H7 (cell line): ENCODE results near the gene CRTAC1. TPM values are rescaled to one million over a fixed set of nuclear protein-coding genes. Genes with fewer than 3 reads are reported as not detected.

ENCODE experiments used
- DNase-seq: peaks from one replicate; pipeline ENCODE4 v3.0.0; 2012
- H3K27me3 ChIP-seq: 2 replicates; pipeline ENCODE4 v1.6.0; 2011; ENCODE audit warnings: mild to moderate bottlenecking, low read length; ENCODE audit not compliant: control insufficient read depth, insufficient read depth
- H3K36me3 ChIP-seq: replicated peaks from 2 replicates; pipeline ENCODE4 v1.5.1; 2011; ENCODE audit warnings: low read length; ENCODE audit not compliant: control insufficient read depth, insufficient read depth
- H3K4me3 ChIP-seq: 2 replicates; pipeline ENCODE4 v1.5.1; 2011; ENCODE audit warnings: low read depth, mild to moderate bottlenecking, control low read depth, low read length, moderate library complexity; ENCODE audit not compliant: insufficient read depth
- total RNA-seq: library from RNA; depleted of rRNA; stranded (reverse); fragments of >200 nt; shearing (Covaris generic); gene quantifications from 2 replicates; pipeline ENCODE4 v1.2.3, GENCODE V29; 2014

CRTAC1 gene
- total RNA-seq, 1 experiment from 2014 or later: 0.03 TPM

DNA sequence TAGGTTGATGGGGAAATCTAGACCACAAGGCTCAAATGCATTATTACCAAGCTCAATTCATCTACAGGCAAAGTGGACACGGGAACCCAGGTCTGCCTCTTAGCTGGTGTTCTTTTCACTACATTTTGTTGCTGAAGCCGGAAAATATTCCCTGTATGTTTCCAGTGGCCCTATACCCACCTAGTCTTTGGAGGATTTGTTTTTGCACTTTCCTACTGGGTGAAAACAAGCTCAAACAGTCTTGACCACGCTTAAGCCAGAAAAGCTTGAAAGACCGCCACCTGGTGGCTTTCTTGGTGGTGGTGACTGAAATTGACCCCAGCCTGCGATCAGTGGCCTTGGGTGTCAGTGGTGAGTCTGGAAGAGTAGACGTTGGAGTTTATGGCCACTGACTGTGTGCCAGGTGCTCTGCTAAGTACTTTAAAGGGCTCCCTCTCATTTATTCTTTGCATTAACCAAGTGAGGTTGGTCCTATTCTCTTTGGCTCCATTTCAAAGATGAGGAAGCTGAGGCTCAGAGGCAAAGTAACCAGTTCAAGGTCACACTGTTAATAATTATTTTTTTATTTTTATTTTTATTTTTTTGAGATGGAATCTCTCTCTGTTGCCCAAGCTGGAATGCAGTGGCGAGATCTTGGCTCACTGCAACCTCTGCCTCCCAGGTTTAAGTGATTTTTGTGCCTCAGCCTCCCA lies 11.1 kb upstream of the CRTAC1 start:
- no peak overlapping the region for H3K4me3 ChIP-seq
- DNase-seq: peak; percentile 76
- peaks cover 23% of the 10 kb centered on the region for H3K27me3 ChIP-seq
- H3K36me3 ChIP-seq: no peaks in the 10 kb centered on the region

DNA sequence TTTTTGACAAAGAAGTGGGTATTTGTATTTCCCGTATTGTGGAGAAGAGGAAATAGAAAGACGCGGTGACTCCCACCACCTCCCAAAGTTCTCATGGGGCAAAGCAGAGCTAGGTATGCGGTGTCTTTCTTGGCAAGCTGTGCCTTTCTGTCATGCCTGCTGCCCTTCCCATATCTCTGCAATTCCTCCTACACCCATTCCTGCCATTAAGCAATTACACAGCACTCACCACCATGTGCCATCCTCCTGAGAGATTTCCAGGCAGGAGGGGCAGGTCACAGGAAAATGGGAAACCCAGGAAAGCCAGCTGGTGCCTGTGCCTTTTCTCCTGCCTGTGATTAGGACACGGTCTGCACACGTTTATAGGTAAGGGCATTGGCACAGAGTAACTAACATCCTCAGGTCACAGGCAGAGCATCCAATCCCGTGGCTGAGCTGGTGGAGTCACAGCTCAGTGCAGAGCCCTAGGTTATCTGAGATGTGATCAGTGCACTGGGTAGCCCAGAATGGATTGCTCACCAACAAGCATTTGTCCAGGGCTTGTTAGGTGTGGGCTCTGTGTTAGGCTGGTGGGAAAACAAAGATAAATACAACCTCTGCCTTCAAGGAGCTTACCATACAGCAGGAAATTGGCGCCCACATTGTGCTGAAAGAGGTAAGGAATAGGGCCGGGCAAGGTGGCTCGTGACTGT lies 9.4 kb upstream of the CRTAC1 start:
- DNase-seq: no peak
- Histone ChIP-seq H3K27me3 (peaks cover 37% of the 10 kb centered on the region), H3K4me3 (no peak overlapping the region), H3K36me3 (no peaks in the 10 kb centered on the region)

DNA sequence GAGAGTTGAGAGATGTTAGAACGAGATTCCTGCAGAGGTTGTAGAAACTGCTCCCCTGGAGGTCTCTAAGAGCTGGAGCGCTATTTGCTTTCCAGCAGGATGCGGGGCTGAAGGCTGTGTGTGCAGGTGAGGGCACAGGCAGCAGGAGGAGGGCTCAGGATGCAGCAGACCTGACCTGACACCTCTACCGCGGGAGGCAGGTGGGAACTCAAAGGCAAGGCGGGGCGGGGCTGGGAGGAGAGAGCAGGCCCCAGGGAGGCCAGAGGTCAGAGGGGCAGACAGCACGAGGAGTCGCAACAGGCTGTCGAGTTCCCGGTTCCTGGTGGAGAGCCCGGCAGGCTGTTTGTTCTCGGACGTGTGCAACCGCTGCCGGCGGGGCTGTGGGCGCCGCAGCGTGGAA lies 7.9 kb upstream of the CRTAC1 start:
- DNase-seq: peak; percentile 87
- Histone ChIP-seq H3K4me3 (no peak overlapping the region), H3K27me3 (peaks cover 53% of the 10 kb centered on the region), H3K36me3 (no peaks in the 10 kb centered on the region)

DNA sequence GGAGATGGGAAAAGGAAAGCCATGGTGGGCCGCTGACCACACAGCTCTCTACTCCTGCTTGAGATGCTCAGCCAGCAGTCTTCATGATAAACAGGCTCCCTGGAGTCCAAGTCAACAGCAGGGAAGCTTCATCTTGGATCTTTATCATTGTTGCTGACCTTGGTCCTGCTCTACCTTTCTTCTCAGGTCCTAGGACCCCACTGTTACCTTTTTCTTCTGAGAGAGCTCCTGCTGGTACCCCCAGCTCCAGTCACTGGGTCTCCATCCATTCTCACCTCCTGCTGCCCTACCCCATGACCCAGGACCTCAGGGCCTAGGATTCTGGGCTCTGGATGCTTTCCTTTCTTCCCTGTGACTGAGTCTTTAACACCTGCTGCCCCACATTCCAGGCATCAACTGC lies 5.2 kb upstream of the CRTAC1 start:
- Histone ChIP-seq H3K4me3 (no peak overlapping the region), H3K36me3 (no peaks in the 10 kb centered on the region), H3K27me3 (peaks cover 76% of the 10 kb centered on the region)
- DNase-seq: no peak

DNA sequence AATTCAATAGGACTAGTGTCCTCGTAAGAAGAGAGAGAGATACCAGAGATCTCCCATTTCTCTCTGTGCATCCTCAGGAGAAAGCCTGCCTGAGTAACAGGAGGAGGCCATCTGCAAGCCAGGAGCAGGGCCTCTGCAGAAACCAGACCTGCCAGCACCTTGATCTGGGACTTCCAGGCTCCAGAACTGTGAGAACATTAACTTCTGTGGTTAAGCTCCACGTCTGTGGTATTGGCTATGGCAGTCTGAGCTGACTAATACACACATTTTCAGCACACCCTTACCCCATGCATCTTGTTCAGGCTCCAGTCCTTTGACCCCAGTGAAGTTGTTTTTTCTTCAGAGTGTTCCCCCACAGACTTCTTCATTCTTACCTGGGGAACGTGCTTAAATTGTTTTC lies 3.1 kb upstream of the CRTAC1 start:
- Histone ChIP-seq H3K4me3 (no peak overlapping the region), H3K27me3 (peaks cover 89% of the 10 kb centered on the region), H3K36me3 (no peaks in the 10 kb centered on the region)
- no peak for DNase-seq

DNA sequence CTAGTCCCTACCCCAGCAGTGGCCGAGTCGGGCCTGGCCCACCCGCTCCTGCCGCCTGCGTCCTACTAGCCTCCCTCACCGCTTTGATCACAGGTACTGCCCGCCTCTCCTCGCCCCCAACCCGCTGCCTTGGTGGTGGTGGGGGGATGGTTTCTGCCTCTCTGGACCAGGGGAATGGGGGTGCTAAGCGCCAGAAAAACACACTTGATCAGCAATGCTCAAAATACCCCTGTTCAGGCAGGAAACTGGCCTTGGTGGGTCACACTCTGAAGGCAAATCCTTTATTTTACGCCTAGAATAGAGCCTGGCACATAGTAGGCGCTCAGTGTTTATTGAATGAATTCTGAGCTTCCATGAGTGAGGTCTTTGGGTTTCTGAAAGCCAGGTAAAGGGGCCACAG lies 1.0 kb upstream of the CRTAC1 start:
- no peaks in the 10 kb centered on the region for H3K36me3 ChIP-seq
- peaks cover 76% of the 10 kb centered on the region for H3K27me3 ChIP-seq
- H3K4me3 ChIP-seq: peak overlapping the region; percentile 61; the same call in 1 of the 2 replicates
- DNase-seq: no peak

DNA sequence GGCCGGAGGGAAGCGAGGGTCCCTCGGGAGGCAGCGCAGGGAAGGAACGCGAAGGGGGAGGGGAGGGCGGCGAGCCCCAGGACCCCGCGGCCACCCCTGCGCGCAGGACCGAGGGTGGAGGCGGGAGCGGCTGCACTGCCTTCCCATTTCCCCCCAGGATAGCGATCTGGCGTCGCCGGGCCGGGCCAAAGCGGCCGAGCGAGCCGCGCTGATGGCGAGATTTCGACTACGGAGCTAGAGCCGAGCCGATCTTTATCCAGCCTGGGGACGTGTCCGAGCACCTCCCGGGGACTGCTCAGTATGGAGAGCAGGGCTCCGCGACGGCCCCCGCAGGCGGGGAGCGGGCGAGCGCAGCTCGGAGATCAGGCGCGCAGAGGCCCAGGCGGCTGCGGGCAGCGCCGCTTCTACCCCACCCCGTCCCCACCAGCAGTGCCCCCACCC lies 590 bp upstream of the CRTAC1 start:
- peak overlapping the region; percentile 61 for H3K4me3 ChIP-seq
- DNase-seq: peak; percentile 85

DNA sequence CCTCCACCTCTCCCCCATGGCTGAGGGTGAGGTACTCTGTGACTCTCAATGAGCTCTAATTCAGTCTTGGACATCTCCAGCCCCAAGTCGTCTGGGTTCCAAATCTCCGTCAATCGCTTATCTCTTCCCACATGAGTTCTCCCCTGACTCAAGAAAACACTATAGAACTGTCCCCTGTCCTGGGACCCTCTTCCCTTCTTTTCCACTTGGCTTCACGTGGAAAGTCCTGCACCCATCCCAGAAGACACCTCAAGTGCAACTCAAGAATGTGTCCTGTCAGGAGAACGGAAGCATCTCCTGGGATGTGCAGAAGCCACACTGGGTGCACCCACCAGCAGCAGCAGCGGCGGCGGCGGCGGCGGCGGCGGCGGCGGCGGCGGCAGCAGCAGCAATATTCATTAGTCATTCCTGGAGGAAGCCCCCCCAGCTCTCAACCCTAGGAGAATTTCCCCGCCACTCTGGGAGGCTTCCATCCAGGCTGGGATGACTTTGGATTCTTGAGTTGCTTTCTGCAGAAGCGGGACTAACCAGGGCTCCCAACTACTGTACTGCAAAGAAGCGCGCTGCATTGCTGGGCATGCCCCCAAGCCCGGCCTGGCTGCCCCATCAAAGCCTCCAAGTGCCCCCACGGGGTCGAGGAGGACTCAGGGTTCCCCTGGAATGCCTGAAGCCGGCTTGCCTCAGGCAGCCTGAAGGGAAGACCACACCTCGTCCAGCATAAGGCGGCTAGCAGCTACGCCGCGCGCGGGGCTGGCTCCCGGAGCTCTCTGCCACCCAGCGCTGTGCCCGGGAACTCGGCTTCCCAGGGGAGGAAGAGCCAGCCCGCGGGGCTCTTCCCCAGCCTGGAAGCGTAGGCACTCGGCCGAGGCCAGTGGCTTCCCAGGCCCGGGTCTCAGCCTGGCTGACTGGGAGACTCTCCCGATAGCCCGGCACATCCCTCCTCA lies 1.0 kb downstream of the CRTAC1 start:
- H3K4me3 ChIP-seq: peak overlapping the region; percentile 50
- H3K36me3 ChIP-seq: no peaks in the 10 kb centered on the region
- peaks cover 61% of the 10 kb centered on the region for H3K27me3 ChIP-seq
- peak; percentile 86 for DNase-seq

More for the DNA sequence above, 590 bp upstream of the CRTAC1 start:
- Histone ChIP-seq H3K36me3 (no peaks in the 10 kb centered on the region), H3K27me3 (peaks cover 74% of the 10 kb centered on the region)

DNA sequence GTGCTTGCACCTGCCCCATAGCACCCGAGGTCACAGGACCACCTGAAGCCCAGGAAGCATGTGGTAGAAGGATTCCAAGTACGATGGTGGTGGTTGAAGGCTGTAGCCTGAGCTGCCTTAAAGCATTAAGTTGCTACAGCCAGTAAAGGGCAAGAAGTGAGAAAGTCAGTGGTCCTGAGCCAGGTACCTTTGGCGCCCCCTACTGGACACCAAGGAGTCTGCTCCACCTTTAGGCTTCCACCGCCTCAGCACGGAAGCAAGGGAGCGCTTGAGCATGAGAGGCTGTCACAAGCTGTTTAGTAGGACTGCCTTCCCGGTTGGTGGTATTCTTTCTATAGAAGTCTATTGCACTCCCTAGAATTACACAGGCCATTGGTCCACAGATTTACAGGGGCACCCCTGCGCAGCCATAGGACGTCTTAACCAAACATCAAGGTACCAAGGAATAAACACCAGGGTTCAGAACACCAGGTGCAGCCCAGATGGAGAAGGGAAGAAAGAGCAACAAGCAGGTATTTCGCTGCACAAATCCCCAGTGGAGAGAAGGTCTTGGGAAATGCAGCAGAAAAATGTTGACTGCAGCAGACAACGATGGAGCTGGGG lies 2.2 kb downstream of the CRTAC1 start:
- H3K4me3 ChIP-seq: no peak overlapping the region
- H3K27me3 ChIP-seq: peaks cover 49% of the 10 kb centered on the region
- no peaks in the 10 kb centered on the region for H3K36me3 ChIP-seq
- peak; percentile 91 for DNase-seq

DNA sequence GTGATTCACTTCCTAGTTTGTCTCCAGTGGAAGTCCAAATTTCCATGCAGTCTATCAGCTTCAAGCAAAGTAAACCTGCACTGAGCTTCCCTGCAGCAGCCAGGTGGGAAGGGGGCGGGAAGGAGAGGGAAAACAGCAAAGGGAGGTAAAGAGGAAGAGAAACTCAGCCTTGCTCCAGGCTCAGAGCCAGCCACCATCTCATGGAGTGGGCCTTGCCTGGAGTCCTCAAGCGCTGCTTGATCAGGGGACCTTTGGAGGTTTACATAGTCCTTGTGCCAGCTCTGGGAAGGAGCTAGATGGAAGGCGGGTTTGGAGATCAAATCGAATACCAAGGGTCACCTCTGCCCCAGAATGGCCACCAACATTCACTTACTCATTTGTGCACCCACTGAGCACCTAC lies 7.4 kb downstream of the CRTAC1 start:
- Histone ChIP-seq H3K27me3 (peaks cover 3% of the 10 kb centered on the region; the same call in 1 of the 2 replicates), H3K36me3 (no peaks in the 10 kb centered on the region)

DNA sequence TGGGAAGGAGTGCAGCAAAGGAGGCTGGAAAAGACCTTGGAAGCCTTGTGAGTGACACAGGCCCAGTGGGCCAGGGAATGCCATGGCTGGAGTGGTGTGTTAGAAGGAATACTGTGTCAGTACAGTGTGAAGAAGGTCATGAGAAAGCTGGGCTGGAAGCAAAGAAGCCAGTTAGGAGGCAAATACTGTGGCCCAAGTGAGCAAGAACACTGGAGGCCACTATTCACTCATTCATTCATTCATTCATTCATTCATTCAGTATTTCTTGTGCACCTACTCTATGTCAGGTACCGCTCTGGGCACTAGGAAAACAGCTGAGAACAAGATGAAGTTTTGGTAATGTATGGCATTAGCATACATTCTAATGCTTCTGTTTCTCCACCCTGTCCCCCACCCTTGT lies 9.6 kb downstream of the CRTAC1 start:
- H3K4me3 ChIP-seq: no peak overlapping the region
- DNase-seq: no peak
- no peaks in the 10 kb centered on the region for H3K36me3 ChIP-seq
- peaks cover 1% of the 10 kb centered on the region; the same call in 1 of the 2 replicates for H3K27me3 ChIP-seq

More for the DNA sequence above, 7.4 kb downstream of the CRTAC1 start:
- no peak overlapping the region for H3K4me3 ChIP-seq
- DNase-seq: no peak

DNA sequence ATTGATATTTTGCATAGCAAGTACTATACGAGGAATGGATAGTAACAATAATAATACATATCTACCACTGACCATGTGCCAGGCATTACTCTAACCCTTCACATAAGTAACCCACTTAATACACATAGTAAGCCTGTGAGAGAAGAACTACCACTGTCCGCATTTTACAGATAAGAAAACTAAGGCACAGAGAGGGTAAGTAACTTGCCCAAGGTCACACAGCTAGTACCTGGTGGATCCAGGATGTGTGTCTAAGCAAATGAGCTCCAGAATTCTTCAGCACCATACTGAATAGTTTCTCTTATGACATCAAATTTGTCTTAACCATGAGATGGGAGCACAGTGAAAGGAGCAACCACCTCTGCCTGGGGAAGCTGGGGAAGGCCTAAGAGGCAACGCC lies 10.2 kb downstream of the CRTAC1 start:
- Histone ChIP-seq H3K27me3 (peaks cover 1% of the 10 kb centered on the region; the same call in 1 of the 2 replicates), H3K36me3 (no peaks in the 10 kb centered on the region)

DNA sequence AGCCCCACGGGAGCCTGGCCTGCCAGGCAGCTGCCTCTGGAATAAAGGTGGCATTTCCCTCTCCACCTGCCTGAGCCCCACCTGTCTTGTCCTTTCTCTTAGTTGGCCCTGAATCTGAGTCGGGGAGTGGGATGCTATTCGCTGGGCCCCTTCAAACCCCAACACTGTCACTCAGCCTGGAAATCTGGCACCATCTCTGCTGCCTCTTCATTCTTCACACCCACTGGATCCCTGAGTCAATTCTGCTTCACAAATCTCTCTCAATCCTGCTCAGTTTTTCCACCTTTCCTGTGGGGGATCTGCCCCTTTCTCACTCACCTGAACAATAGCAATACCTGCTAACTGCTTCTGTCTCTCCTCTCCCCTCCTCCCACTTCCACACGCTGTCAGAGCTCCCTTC lies 10.6 kb downstream of the CRTAC1 start:
- no peak overlapping the region for H3K4me3 ChIP-seq
- no peaks in the 10 kb centered on the region for H3K36me3 ChIP-seq
- H3K27me3 ChIP-seq: no peaks in the 10 kb centered on the region
- DNase-seq: no peak

More for the DNA sequence above, 10.2 kb downstream of the CRTAC1 start:
- DNase-seq: no peak
- H3K4me3 ChIP-seq: no peak overlapping the region
